Activated T-helper 17 cell treated with anti-CD3 and anti-CD28 coated beads, Interleukin-2, amount 50 U/mL, for 72 hours (primary cell): ENCODE results near the gene PLEKHJ1. TPM values are rescaled to one million over a fixed set of nuclear protein-coding genes. Genes with fewer than 3 reads are reported as not detected.
A peak's percentile ranks its signal among the peaks of the same experiment; 100 is the strongest.
"Not testable (repeated sequence)": the region's sequence is repeated elsewhere in the genome, so short reads cannot be mapped to it uniquely, and the experiment has no call there.

Source experiments
- ATAC-seq: fragments of 150-1000 bp; cut with Tn5 transposase; replicated peaks from 2 replicates; pipeline ENCODE4 v1.10.0; 2021; ENCODE audit warnings: mild to moderate bottlenecking, moderate library complexity
- H3K27ac Mint-ChIP-seq: one replicate; pipeline ENCODE4 v1.8.0; 2022; ENCODE audit warnings: mixed read lengths
- H3K27me3 Mint-ChIP-seq: one replicate; pipeline ENCODE4 v1.8.0; 2022; ENCODE audit warnings: mixed read lengths
- H3K36me3 Mint-ChIP-seq: one replicate; pipeline ENCODE4 v1.8.0; 2022; ENCODE audit warnings: low read depth, mild to moderate bottlenecking, mixed read lengths
- H3K4me1 Mint-ChIP-seq: one replicate; pipeline ENCODE4 v1.8.0; 2022; ENCODE audit warnings: mixed read lengths
- H3K4me3 Mint-ChIP-seq: one replicate; pipeline ENCODE4 v1.8.0; 2022; ENCODE audit warnings: mild to moderate bottlenecking, mixed read lengths
- H3K9me3 Mint-ChIP-seq: one replicate; pipeline ENCODE4 v1.8.0; 2022; ENCODE audit warnings: mixed read lengths
- total RNA-seq, 2 donors: library from RNA; stranded (reverse); gene quantifications; one replicate each; pipeline ENCODE4 v1.2.3, GENCODE V29; 2022

Gene PLEKHJ1
- total RNA-seq, 2 donors from 2014 or later = 45.8 to 74.8 TPM

GRCh38 chr19:2215281-2215751 is 20.8 kb downstream of the PLEKHJ1 start:
- H3K36me3 Mint-ChIP-seq = peaks cover 99% of the 10 kb centered on the region
- H3K4me3 Mint-ChIP-seq = peak overlapping the region; percentile 35
- H3K4me1 Mint-ChIP-seq = peaks cover 5% of the 10 kb centered on the region
- no peaks in the 10 kb centered on the region for H3K9me3 Mint-ChIP-seq
- peak; percentile 38 for ATAC-seq
- no peaks in the 10 kb centered on the region for H3K27me3 Mint-ChIP-seq
- peak overlapping the region; percentile 63 for H3K27ac Mint-ChIP-seq

GRCh38 chr19:2214251-2214650 is 21.9 kb downstream of the PLEKHJ1 start:
- H3K36me3 Mint-ChIP-seq = peaks cover 98% of the 10 kb centered on the region
- H3K4me3 Mint-ChIP-seq = no peak overlapping the region

GRCh38 chr19:2213799-2214198 is 22.3 kb downstream of the PLEKHJ1 start:
- H3K27ac Mint-ChIP-seq = peak overlapping the region; percentile 34

More at GRCh38 chr19:2214251-2214650, 21.9 kb downstream of the PLEKHJ1 start:
- no peaks in the 10 kb centered on the region for H3K9me3 Mint-ChIP-seq
- no peak overlapping the region for H3K27ac Mint-ChIP-seq
- no peak for ATAC-seq
- H3K27me3 Mint-ChIP-seq = no peaks in the 10 kb centered on the region
- H3K4me1 Mint-ChIP-seq = peaks cover 5% of the 10 kb centered on the region

GRCh38 chr19:2212861-2213711 is 23.0 kb downstream of the PLEKHJ1 start:
- no peaks in the 10 kb centered on the region for H3K27me3 Mint-ChIP-seq
- no peak overlapping the region for H3K4me3 Mint-ChIP-seq
- no peaks in the 10 kb centered on the region for H3K9me3 Mint-ChIP-seq
- no peak for ATAC-seq
- peak overlapping the region; percentile 34 for H3K27ac Mint-ChIP-seq
- H3K4me1 Mint-ChIP-seq = peaks cover 5% of the 10 kb centered on the region
- H3K36me3 Mint-ChIP-seq = peaks cover 92% of the 10 kb centered on the region

More at GRCh38 chr19:2213799-2214198, 22.3 kb downstream of the PLEKHJ1 start:
- H3K9me3 Mint-ChIP-seq = no peaks in the 10 kb centered on the region
- peaks cover 98% of the 10 kb centered on the region for H3K36me3 Mint-ChIP-seq
- H3K27me3 Mint-ChIP-seq = no peaks in the 10 kb centered on the region
- ATAC-seq = no peak
- H3K4me3 Mint-ChIP-seq = no peak overlapping the region
- H3K4me1 Mint-ChIP-seq = peaks cover 5% of the 10 kb centered on the region

- ATAC-seq = no peak
- Mint-ChIP-seq H3K4me3 (no peak overlapping the region), H3K27ac (peak overlapping the region; percentile 56), H3K9me3 (no peaks in the 10 kb centered on the region), H3K27me3 (no peaks in the 10 kb centered on the region), H3K4me1 (peaks cover 5% of the 10 kb centered on the region), H3K36me3 (peaks cover 90% of the 10 kb centered on the region)
These were observed 25.0 kb downstream of the PLEKHJ1 start for GRCh38 chr19:2210987-2211740.

GRCh38 chr19:2210206-2210605 is 25.9 kb downstream of the PLEKHJ1 start:
- no peak for ATAC-seq
- peaks cover 90% of the 10 kb centered on the region for H3K36me3 Mint-ChIP-seq

GRCh38 chr19:2209408-2209807 is 26.7 kb downstream of the PLEKHJ1 start:
- Mint-ChIP-seq H3K27me3 (no peaks in the 10 kb centered on the region), H3K36me3 (peaks cover 87% of the 10 kb centered on the region), H3K9me3 (no peaks in the 10 kb centered on the region), H3K27ac (no peak overlapping the region), H3K4me3 (no peak overlapping the region), H3K4me1 (peaks cover 5% of the 10 kb centered on the region)
- ATAC-seq = no peak

More at GRCh38 chr19:2210206-2210605, 25.9 kb downstream of the PLEKHJ1 start:
- Mint-ChIP-seq H3K4me1 (peaks cover 5% of the 10 kb centered on the region), H3K27ac (no peak overlapping the region), H3K27me3 (no peaks in the 10 kb centered on the region), H3K9me3 (no peaks in the 10 kb centered on the region), H3K4me3 (no peak overlapping the region)

GRCh38 chr19:2208975-2209374 is 27.2 kb downstream of the PLEKHJ1 start:
- no peak overlapping the region for H3K4me3 Mint-ChIP-seq
- ATAC-seq = no peak
- H3K4me1 Mint-ChIP-seq = peaks cover 5% of the 10 kb centered on the region
- peaks cover 87% of the 10 kb centered on the region for H3K36me3 Mint-ChIP-seq
- no peaks in the 10 kb centered on the region for H3K27me3 Mint-ChIP-seq
- H3K27ac Mint-ChIP-seq = no peak overlapping the region
- no peaks in the 10 kb centered on the region for H3K9me3 Mint-ChIP-seq

- Mint-ChIP-seq H3K36me3 (peaks cover 88% of the 10 kb centered on the region), H3K4me3 (no peak overlapping the region), H3K9me3 (no peaks in the 10 kb centered on the region), H3K27me3 (no peaks in the 10 kb centered on the region), H3K27ac (no peak overlapping the region), H3K4me1 (peaks cover 1% of the 10 kb centered on the region)
- no peak for ATAC-seq
These were observed 27.9 kb downstream of the PLEKHJ1 start for GRCh38 chr19:2207991-2208860.

- H3K27ac Mint-ChIP-seq = no peak overlapping the region
- peaks cover 85% of the 10 kb centered on the region for H3K36me3 Mint-ChIP-seq
- ATAC-seq = no peak
- no peak overlapping the region for H3K4me3 Mint-ChIP-seq
- H3K4me1 Mint-ChIP-seq = no peaks in the 10 kb centered on the region
- H3K9me3 Mint-ChIP-seq = no peaks in the 10 kb centered on the region
- no peaks in the 10 kb centered on the region for H3K27me3 Mint-ChIP-seq
These were observed 29.1 kb downstream of the PLEKHJ1 start for GRCh38 chr19:2207008-2207407.

GRCh38 chr19:2202366-2202765 is 33.8 kb downstream of the PLEKHJ1 start:
- H3K27me3 Mint-ChIP-seq = no peaks in the 10 kb centered on the region
- peaks cover 79% of the 10 kb centered on the region for H3K36me3 Mint-ChIP-seq
- H3K27ac Mint-ChIP-seq = no peak overlapping the region
- no peak overlapping the region for H3K4me3 Mint-ChIP-seq
- no peak for ATAC-seq
- no peaks in the 10 kb centered on the region for H3K4me1 Mint-ChIP-seq
- H3K9me3 Mint-ChIP-seq = no peaks in the 10 kb centered on the region

GRCh38 chr19:2201473-2202148 is 34.5 kb downstream of the PLEKHJ1 start:
- Mint-ChIP-seq H3K27ac (no peak overlapping the region), H3K4me3 (no peak overlapping the region), H3K36me3 (peaks cover 79% of the 10 kb centered on the region), H3K27me3 (no peaks in the 10 kb centered on the region), H3K4me1 (no peaks in the 10 kb centered on the region), H3K9me3 (no peaks in the 10 kb centered on the region)
- no peak for ATAC-seq

- not testable (repeated sequence) for H3K27me3 Mint-ChIP-seq, H3K4me3 Mint-ChIP-seq, H3K4me1 Mint-ChIP-seq, H3K27ac Mint-ChIP-seq, ATAC-seq, H3K9me3 Mint-ChIP-seq
- peaks cover 73% of the 10 kb centered on the region for H3K36me3 Mint-ChIP-seq
These were observed 35.4 kb downstream of the PLEKHJ1 start for GRCh38 chr19:2200624-2201294.
